GM12875 (cell line): ENCODE data around the gene INHA.

Source experiments
- H3K4me3 ChIP-seq: one replicate; pipeline ENCODE4 v1.5.1; 2011; ENCODE audit warnings: low read depth, low read length, control low read depth
- TF ChIP-seq, protein P1 (sequence below): IDR thresholded peaks from 2 replicates; pipeline ENCODE4 v1.5.1; 2011; ENCODE audit warnings: low read depth, mild to moderate bottlenecking, control low read depth, inconsistent platforms, low read length, moderate library complexity, borderline replicate concordance; ENCODE audit not compliant: insufficient read depth

The INHA gene

DNA sequence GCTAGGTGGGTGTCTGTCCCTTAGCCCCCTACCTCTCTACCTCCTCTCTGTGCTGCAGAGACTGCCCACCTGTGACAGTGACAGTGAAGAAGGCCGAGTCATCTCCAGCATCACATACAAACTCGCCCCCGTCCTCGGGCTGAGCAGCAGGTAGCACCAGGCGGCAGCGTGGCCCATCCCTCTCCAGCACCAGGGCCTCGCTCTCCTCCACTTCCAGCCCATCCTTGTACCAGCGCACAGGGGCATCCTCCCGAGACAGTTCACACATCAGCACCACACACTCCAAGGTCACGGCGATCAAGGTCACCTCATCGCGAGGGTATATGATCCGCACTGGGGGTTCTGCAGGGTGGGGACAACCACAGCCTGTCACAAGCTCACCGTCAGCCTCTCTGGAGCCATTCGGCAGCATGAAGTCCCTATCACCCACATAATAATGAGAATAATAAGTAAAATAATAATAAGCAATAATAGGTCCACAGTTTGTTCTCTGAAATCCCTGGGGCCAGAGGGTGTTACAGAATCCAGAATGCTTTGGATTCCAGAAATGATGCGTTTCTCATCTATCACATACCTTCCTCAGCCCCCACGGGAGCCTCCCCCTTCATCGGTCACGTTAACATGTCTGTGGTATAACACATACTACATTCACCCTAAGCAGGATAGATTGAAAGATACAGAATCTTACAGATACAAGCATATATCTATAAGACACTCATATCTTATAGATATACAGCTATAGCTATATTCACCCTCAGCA, 12.8 kb upstream of the INHA start:
- no peak overlapping the region for H3K4me3 ChIP-seq
- TF ChIP-seq, protein P1, sequence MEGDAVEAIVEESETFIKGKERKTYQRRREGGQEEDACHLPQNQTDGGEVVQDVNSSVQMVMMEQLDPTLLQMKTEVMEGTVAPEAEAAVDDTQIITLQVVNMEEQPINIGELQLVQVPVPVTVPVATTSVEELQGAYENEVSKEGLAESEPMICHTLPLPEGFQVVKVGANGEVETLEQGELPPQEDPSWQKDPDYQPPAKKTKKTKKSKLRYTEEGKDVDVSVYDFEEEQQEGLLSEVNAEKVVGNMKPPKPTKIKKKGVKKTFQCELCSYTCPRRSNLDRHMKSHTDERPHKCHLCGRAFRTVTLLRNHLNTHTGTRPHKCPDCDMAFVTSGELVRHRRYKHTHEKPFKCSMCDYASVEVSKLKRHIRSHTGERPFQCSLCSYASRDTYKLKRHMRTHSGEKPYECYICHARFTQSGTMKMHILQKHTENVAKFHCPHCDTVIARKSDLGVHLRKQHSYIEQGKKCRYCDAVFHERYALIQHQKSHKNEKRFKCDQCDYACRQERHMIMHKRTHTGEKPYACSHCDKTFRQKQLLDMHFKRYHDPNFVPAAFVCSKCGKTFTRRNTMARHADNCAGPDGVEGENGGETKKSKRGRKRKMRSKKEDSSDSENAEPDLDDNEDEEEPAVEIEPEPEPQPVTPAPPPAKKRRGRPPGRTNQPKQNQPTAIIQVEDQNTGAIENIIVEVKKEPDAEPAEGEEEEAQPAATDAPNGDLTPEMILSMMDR, result no peak

- TF ChIP-seq, protein P1, result peak; percentile 82
- no peak overlapping the region for H3K4me3 ChIP-seq
Measured at GRCh38 chr2:219560037-219560892, 11.8 kb upstream of the INHA start.

- TF ChIP-seq, protein P1, result no peak
- no peak overlapping the region for H3K4me3 ChIP-seq
Measured at GRCh38 chr2:219560893-219561178, 11.3 kb upstream of the INHA start.

DNA sequence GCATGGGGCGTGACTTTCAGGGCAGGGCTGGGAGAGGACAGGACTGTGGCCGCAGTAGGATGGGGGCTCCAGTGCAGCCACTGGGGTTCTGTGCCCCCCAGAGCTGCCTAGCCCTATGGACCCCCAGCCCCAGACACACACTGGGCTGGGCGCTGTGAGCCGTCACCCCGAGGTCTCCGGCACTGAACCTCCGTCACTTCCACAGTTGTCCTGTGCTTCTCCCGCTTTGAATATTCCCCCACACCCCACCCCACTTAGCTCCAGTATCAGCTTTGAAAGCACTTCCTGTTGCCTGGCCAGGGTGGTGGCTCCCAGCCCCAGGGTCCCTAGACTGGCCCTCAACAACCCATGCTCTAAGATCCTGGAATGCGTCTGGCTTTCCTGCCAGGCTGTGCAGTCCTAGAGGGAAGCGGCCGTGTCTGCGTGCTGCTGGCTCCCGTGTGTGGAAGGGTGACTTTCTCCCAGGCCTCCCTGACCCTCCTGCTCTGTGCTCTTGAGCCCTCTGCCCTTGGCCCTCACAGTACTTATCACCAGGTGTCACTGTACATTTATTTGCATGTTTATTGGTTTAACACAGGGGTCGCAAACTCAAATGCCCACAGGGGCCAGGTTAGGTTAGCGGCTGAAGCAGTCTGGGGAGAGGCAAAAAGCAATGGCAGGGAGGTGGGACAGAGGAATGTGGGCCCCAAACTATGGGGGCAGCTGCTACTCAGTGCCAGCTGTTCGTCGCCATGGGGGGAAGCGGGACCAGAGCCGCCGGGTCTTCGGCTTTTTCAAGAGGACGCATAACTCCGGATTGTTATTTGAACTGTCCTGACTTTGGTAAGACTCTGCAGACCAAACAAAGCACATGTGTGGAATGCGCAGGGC, 10.7 kb upstream of the INHA start:
- TF ChIP-seq, protein P1, result no peak
- no peak overlapping the region for H3K4me3 ChIP-seq

- TF ChIP-seq, protein P1, result no peak
- H3K4me3 ChIP-seq, result no peak overlapping the region
Measured at GRCh38 chr2:219562049-219563020, 9.8 kb upstream of the INHA start.

DNA sequence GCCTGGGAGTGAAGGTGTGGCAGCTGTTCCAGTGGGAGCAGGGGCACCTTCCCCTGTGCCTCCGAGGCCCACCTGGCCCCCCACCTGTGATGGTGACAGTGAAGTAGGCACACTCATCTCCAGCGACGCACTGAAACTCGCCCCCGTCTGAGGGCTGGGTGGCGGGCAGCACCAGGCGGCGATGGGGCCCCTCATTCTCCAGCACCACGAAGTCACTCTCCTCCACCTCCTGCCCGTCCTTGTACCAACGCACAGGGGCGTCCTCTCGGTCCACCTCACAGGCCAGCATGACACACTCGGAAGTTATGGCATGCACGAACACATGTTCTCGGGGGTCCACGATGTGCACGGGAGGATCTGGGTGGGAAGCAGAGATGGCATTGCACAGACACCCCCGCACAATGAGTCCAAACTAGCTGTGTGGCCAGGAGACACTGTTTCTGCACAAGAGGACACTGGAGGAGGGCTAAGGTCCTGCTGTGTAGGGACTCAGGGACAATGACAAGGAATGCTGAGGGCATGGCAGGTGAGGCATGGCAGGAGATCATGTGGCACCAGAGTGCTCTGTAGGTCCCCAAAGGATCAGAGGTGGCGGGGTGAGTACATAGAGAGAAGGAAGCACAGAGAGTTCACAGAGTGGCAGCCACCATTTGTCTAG, 8.7 kb upstream of the INHA start:
- H3K4me3 ChIP-seq, result no peak overlapping the region
- TF ChIP-seq, protein P1, result no peak
